HG02610 (cell line): Measurements from ENCODE around the gene FCRL1.
A peak's percentile ranks its signal among the peaks of the same experiment; 100 is the strongest.

ENCODE experiments used
- ATAC-seq: cut with Tn5 transposase; IDR thresholded peaks from one replicate; pipeline ENCODE4 v1.9.1; 2021; ENCODE audit warnings: mild to moderate bottlenecking, moderate library complexity; ENCODE audit not compliant: unreplicated experiment

The FCRL1 gene

GRCh38 chr1:157803851-157804250, 16.1 kb downstream of the FCRL1 start:
- ATAC-seq, result no peak

DNA sequence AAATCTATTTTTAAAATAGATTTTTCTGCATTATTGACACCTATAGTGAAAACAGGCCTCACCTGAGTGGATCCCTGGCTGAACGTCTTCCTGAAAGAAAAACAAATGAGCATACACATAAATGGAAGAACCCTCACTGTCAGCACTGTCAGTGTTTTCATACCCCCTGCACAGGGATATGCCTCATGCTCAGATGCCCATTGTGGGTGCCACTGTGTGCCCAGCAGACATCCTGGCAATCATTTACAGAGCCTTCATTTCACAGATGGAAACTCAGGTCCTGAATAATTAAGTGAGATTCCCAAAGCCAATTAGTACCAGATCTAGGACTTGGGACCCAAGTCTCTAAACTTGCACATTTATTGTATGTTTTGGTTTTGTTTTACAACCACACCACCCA, 19.9 kb downstream of the FCRL1 start:
- no peak for ATAC-seq

DNA sequence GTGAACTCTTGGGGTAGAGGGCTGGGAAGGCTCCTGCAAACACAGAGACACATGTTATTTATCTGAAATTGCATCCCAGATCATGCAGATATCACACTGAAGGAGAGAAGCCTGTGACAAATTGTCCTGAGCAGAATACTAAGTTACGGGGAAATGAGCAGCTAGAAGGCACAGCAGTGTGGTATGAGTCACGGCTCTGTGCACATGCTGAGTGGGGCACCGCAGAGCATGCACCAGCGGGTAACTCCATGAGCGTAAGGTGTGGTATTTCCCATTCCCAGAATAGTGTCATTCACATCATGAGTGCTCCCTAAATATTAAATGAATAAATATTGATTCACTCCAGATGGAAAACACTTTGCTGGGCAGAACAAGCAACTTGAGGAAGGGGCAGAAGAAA, 21.7 kb downstream of the FCRL1 start:
- ATAC-seq, result no peak

GRCh38 chr1:157785248-157785647, 34.7 kb downstream of the FCRL1 start:
- no peak for ATAC-seq

GRCh38 chr1:157784801-157785200, 35.1 kb downstream of the FCRL1 start:
- ATAC-seq, result no peak

- ATAC-seq, result no peak
Measured at GRCh38 chr1:157782931-157783330, 37.0 kb downstream of the FCRL1 start.

GRCh38 chr1:157781048-157781447, 38.9 kb downstream of the FCRL1 start:
- ATAC-seq, result peak; percentile 59

DNA sequence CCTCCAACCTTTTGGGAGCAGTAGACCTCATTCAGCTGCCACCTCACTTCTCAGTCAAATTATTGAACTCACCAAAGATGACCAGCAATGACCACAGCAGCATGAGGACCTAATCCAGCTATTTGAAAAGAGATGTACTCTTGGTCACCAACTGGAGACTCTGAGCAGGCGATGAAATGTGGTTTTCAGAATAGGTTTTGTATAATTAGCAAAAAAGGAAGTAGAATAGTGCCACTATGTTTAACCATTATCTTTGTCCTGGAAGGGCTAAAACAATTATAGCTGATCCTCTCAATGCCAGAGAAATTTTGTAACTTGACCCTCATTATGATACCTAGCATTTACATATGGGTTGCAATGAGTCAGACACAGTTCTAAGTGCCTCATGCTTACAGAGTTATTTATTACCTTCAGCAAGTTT, 42.9 kb downstream of the FCRL1 start, which contains the start of gene FCRL2:
Gene FCRL2, minus strand, starts transcription at position 162 of the 421 bp plus-strand sequence. Its CDS starts 59 bp downstream, at position 103.
- peak; percentile 73 for ATAC-seq

GRCh38 chr1:157775101-157775870, 44.6 kb downstream of the FCRL1 start:
- no peak for ATAC-seq

DNA sequence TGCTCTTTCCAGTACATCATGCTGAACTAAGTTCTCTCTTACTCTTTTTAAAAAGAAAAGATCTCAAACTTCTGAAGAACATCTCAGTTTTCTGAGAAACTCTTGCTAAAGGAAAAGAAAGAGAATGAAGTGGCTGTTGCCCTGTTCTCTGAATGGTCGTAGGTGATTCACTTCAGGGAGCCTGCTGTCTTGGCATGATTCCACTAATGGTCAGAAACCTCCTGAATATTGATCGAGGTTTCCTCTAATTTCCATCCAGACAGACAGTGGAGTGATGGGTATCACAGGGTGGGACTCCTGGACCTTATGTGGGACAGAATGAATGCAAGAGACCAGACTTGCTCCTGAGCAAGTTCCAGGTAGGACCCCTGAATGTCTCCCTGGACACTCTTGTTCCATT, 45.5 kb downstream of the FCRL1 start:
- ATAC-seq, result no peak

DNA sequence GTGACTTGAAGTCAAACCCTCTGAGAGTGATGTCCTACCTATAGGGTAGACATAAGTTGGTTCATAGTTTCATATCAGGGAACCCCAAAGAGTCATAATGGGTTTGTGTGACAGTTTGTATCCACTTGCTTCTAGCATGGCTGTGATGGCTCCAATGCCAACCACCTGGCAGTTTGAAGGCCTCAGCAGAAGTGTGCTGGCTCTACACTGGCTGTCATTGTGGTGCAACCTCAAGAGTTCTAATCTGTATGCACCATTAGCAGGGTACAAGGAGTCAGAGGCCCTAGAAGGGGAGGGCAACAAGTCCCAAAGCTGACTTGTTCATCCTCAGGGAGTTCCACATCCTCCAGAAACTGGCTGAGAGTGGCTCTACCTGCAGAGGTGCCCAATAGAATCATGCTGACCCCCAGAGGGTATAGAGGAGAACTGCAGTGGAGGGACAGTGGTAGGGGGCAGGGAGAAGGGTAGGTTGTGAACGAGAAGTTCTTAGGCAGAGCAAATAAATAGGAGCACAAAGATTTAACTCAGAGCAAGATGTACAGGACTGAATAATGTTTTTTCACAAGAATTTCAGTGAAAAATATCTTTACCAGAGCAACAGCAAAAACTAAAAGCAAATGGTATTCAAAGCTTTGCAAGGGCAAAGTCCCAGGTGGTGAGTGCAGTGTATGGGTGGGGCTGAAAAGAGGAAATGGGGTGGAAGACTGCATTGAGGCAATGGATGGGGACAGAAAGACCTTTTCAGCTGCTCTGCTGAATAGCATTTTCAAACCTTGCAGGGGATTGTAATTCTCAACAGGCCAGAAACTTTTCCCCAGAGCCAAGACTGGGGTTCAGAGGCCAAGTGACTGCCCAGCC, 46.2 kb downstream of the FCRL1 start:
- ATAC-seq, result peak; percentile 69

DNA sequence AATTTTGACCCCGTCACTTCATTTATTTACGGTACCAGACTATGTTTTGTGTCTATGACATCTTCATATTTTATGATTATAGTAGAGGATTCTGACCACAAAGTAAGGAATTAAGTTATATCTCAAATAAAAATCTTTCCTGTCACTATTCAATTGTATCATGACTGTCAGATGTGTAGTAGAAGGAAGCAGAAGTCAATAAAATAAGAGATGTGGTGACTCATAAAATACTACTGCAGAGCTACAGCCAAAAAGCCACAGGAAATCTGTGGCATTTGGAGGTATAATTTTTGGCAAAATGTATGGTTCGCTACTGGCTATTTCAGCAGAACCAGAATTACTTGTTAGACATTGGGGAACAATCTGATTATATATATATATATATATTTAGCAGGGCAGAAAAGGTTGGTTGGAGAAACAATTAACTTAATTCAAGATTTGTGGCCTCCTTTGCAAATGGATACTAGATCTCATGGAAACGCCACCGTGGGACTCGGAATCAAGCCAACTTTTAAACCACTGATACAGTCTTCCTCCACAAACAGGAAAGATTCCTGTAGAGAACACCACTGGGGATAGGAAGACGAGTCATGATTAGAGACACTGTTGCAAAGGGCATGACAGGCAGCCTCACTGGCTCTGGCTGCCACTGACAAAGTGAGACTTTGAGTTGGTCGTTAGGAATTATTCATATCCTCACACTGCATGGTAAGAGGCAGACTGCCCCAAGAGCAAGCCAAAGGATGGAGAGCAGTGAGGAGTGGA, 48.1 kb downstream of the FCRL1 start:
- ATAC-seq, result no peak

- ATAC-seq, result no peak
Measured at GRCh38 chr1:157770442-157771043, 49.4 kb downstream of the FCRL1 start.

GRCh38 chr1:157766792-157767191, 53.1 kb downstream of the FCRL1 start:
- ATAC-seq, result no peak

GRCh38 chr1:157758018-157758417, 61.9 kb downstream of the FCRL1 start:
- no peak for ATAC-seq

GRCh38 chr1:157753611-157754010, 66.3 kb downstream of the FCRL1 start:
- ATAC-seq, result no peak

DNA sequence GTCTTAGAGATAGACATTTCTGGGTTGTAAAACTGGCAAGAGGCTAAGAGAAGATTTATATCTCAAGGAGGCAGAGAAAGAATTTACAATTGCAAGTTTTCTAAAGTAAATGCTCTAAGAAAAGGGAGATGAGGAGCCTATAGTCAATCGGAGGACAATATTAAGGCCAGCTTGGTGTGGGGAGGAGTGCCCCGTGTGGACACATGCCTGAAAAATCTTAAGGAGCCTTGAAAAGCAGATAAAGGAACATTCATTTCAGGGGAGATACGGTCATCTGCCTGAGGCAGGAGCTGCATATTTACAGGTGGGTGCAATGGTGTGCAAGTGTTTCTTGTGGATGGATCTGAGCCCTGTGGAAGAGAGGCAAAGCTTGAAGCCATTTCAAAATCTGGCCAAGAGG, 68.6 kb downstream of the FCRL1 start:
- no peak for ATAC-seq

- no peak for ATAC-seq
Measured at GRCh38 chr1:157748262-157748817, 71.6 kb downstream of the FCRL1 start.
